Kasumi-1 (cell line): ENCODE data around the gene SMYD4.
"Not testable (repeated sequence)": the region's sequence is repeated elsewhere in the genome, so short reads cannot be mapped to it uniquely, and the experiment has no call there.

Source experiments
- DNase-seq, 2 experiments: peaks; one replicate each; lab custom pipeline; 2025; lab: John Stamatoyannopoulos, UW

SMYD4 gene

DNA sequence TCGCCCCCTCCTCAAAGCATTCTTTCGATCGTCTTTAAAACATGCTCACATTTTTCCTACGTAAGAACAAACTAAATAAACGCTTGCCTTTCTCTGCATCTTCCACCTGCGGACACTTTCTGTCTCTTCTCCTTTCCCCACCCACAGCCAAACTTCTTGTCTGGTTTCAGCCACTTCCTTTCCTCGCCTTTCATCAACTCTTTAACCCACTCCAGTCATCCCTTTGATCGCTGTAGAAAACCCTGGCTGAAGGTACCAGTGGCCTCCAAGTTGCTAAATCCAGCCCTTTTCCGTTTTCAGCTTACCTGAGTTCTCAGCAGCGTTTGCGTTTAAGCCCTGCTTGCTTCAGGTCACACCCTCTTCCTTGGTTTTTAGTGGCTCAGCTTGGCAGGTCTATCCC, 586 bp upstream of the SMYD4 start:
- DNase-seq: peak; percentile 3 to 32

DNA sequence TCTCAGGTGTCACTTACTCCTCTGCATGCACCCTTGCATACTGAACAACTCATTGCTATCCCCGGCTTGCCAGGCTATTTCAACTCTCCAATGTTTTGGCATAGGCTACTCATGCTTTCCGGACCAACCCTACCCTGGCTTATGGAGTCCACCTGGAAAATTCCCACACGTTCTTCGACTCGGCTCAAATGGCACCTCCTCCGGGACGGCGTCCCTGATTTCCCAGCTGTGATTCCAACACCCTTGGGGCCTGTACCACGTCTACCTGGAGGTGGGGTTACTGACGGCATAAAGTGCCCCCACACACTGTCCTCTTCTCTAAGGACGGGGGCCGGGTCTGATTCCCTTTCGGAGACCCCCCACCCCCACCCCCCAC, 498 bp downstream of the SMYD4 start:
- DNase-seq: no peak

DNA sequence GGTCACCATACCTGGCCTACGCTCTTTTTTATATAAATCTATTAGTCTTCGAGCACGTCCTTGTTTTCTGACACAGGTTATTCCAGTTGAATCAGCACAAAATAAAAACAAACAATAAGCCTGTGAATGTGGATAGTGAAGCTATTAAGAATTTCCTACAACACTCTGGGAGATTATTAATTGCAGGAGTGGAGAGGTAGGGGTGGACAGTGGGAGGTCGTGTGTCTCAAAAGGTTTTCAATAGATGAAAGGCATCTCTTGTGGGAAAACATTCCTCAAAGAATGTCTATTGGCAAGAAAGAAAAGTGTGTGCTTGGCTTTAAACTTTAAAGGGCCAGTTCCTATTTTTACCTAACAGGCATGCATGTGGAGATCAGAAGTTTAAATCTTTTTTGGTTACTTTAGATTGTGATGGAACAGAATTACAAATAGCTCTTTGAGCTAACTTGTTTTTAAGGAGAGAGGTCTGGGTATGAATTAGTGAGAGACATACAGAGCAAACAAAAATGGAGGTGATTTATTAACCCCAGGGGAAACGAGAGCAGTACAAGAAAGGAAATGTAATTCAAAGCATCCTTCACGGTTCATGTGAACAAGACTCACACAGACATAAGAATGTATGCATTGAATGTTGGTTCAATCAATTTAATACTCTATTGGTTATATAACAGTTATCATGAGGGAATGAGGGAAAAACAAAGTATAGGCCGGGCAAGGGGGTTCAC, 9.0 kb downstream of the SMYD4 start:
- DNase-seq: no peak

DNA sequence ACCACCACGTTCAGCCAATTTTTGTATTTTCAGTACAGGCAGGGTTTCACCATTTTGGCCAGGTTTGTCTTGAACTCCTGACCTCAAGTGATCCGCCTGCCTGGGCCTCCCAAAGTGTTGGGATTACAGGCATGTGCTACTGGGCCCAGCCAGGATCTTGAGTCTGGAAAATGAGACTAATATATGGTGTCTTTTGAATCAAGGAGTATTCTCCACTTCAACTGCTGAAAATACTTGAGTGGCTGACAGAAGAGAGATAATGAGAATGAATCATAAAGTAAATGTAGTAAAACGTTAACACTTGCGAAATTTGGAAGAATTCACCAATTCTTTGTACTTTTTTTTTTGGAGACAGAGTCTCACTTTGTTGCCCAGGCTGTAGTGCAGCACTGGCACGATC, 16.6 kb downstream of the SMYD4 start:
- no peak for DNase-seq

DNA sequence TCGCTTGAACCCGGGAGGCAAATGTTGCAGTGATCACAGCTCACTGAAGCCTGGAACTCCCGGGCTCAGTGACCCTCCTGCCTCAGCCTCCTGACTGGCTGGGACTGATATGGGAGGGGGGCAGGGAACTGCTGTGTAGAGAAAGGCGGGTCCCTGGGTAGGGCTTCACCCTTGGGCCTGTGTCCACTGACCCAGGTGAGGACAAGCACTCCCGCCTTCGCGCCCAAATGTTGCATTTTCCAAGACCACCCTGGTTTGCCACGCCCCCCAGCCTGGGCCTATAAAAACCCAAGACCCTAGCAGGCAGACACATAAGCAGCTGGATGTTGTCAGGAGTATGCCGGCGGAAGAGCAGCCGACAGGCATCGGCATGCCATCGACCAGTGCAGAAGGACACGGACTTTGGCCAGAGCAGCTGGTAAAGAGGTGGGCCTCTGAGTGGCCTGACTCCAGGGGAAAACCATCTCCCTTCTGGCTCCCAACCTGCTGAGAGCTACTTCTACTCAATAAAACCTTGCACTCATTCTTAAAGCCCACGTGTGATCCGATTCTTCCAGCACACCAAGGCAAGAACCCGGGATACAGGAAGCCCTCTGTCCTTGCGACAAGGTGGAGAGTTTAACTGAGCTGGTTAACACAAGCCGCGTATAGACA, 19.1 kb downstream of the SMYD4 start:
- no peak for DNase-seq

DNA sequence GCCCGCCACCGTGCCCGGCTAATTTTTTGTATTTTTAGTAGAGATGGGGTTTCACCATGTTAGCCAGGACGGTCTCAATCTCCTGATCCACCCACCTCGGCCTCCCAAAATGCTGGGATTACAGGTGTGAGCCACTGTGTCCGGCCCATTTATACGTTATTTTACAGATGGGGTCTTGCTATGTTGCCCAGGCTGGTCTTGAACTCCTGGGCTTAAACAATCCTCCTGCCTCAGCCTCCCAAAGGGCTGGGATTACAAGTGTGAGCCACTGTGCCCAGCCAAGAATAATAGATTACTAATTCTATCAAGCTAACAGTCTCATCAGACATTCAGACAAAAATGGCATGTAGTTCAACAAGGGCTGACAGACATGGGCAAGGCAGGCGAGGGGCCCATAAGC, 19.9 kb downstream of the SMYD4 start:
- DNase-seq: not testable (repeated sequence)

DNA sequence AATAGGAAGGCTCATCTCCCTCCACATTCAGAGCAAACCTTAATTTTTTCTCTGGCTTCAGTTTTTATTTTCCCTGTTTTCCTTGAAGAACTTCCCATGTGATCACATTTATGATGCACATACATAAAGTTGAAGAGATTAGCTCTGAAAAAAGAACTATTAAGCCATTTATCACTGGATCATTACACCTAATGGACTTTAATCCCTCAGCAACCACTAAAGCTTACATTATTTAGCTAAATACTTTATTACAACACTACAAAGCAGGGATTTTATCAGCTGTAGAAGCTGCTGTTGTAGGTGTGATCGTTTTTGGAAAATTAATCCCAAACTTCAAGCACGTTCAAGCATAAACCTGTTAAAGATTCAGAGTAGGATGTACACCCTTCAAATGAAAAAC, 21.1 kb downstream of the SMYD4 start:
- no peak for DNase-seq

DNA sequence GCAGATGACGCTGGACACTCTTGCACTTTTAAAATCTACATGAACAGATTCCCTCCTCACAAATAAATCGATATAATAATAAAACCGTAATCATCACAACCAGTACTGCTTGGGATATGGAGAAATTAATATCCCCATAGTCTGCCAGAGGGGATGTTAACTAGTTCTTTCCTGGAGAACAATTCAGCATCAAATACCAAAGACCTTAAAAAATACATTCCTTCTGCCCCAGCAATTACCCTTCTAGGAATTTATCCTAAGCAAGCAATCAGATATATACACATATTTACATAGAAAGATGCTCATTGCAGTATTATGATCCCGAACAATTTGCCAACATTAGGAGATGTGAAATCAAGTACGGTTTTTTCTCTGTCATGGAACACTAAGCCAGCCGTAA, 21.8 kb downstream of the SMYD4 start:
- DNase-seq: no peak

DNA sequence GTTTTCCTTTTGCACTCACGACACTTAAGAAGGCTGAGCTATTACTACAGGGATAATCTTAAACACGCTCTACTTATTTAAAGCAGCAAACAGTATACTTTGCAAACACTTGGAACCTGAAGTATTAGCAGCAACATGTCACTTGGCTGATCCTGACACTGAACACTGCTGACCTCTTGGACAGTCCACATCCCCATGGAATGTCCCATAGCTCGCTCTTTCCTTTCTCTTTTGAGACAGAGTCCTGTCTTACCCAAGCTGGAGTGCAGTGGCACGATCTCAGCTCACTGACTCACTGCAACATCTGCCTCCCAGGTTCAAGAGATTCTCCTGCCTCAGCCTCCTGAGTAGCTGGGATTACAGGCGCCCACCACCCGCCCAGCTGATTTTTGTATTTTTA, 26.4 kb downstream of the SMYD4 start:
- no peak for DNase-seq

DNA sequence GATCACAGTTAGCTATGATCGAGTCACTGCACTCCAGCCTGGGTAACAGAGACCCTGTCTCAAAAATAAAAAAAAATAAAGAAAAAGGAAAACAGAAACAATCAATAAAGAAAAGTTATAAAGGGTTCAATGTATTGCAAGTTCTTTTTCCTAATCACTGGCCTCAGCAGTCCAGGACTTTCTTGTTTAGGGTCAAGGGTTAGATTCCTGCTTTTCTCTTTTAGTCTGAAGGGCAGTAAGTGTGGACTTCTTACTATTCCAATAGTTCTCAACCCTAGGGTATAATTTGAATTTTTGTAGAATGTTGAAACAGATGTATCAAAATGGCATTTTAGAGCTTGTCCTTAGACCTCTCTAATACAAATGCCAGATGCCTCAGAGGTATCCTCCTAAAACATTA, 27.3 kb downstream of the SMYD4 start:
- DNase-seq: no peak

DNA sequence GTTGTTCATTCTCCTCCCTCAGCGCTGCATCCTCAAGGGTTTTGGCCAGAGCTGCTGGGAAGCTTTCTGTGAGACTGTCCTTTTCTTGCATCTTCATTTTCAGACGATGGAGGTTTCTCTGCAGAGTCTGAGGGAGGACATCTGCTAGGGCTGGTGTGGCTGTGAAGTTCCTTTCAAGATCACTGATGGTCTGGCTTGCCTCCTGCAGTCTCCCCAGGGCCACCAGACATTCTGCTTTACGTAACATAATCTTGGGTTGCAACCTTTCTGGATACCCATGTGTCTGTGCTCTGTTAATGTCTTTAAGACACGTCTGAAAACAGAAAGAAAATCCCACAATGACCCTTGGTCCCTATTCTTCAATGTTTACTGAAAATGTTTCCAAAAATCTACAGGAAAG, 29.0 kb downstream of the SMYD4 start:
- DNase-seq: no peak

DNA sequence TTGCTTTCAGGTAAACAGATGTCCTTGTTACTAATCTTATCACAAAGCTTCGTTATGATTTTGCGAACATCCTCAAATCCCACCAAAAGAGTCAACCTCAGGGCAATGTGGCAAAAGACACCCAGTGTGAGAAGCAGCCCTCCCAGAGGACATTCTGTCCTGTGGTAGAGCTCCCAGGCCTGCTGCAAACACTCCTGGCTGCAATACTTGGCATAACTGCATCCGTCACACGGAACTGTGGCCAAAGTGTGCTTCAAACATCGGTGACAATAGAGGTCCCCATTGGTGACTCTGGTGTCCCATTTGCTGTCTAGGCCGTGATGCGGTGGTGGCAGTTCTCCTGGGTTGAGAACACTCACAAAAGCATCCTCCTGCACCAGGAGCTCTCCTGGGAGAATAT, 29.5 kb downstream of the SMYD4 start:
- no peak for DNase-seq

DNA sequence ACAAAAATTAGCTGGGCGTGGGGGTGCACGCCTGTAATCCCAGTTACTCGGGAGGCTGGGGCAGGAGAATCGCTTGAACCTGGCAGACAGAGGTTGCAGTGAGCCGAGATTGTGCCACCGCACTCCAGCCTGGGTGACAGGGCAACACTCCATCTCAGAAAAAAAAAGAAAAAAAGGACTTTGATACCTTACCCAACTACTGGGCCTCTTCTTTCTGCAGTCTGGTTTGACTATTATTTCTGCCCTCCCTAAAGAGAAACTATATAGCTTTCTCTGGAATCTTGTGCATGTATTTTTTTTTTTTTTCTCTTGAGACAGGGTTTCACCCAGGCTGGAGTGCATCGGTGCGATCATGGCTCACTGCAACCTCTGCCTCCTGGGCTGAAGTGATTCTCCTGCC, 31.9 kb downstream of the SMYD4 start:
- DNase-seq: not testable (repeated sequence)

DNA sequence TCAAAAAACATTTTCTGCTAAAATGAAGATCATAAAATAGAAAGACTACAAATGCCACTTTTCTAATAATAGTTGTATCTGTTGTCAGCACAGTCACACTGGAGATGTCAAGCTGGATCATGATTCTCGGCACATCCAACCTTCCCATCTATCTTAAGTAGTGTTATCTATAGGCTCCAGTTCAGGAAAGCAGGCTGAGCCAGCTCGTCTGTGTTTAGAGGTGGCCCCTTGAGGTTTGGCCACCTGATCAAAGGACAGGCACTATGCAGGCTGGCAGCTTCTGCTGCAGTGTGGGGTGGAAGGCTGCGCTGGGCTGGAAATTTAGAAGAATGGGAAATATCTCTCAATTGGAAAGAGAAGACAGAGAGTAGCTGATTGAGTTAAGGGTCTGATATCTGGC, 32.4 kb downstream of the SMYD4 start:
- DNase-seq: no peak

DNA sequence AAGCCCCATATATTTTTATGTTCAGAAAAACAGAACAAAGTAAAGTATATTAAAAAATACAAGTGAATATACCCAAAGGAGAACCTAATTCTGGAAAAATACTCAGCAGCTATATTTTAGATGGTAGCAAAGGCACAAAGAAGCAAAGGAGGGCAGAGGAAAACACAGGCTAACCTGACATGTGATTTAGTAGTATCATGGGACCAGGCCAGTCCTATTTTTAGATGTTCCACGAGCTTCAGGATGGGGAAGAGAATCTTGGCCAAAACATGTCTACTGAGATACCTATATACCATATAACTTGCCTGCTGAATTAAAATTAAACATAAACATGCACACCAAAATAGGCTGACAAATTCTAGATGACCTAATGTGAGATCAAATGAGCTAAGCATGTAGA, 32.9 kb downstream of the SMYD4 start:
- DNase-seq: no peak

DNA sequence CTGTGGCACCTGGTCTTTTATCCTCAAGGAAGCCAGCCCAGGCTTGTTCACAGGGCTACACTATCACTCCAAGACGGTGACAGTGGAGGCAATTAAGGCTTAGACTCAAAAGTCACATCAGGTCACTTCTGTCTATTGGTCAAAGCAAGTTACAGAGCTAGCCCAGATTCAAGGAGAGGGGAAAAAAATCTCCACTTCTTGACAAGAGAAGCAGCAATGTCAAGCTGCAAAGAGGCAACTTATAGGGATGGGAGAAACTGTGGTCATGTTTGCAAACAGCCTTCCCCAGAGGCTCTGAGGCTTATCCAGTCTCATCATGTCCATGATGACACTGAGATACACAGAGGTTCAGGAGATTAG, 36.3 kb downstream of the SMYD4 start:
- no peak for DNase-seq

DNA sequence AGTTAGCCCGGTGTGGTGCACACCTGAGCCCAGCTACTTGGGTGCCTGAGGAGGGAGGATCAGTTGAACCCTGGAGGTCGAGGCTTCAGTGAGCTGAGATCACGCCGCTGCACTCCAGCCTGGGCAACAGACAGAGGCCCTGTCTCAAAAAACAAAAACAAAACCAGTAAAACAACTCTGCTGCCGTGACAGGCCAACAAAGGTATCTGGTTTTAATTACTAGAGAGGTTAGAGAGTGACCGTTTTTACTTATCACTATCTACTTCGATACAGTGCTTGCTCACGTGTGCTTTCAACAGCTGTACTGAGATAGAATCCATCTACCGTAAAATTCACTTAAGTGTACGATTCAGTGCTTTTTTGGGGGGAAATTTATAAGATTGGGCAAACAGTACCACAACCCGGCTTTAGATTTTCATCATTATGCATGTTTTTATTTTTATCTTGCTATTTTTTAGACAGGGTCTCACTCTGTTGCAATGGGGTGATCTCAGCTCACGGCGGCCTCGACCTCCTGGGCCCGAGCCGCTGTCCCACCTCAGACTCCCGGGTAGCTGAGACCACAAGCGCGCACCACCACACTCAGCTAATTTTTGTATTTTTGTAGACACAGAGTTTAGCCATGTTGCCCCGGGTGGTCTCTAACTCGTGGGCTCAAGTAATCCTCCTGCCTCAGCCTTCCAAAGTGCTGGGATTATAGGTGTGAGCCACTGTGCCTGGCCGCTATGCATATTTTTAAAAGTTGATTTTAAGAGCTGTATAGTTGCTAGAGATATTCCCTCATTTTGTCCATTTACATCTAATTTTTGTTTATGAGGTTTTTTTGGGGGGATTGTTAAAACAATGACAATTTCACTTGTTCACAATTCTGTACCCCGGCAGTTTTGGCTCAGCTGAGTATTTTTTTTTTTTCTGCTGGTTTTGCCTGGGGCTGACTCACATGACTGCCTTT, 36.9 kb downstream of the SMYD4 start:
- no peak for DNase-seq

DNA sequence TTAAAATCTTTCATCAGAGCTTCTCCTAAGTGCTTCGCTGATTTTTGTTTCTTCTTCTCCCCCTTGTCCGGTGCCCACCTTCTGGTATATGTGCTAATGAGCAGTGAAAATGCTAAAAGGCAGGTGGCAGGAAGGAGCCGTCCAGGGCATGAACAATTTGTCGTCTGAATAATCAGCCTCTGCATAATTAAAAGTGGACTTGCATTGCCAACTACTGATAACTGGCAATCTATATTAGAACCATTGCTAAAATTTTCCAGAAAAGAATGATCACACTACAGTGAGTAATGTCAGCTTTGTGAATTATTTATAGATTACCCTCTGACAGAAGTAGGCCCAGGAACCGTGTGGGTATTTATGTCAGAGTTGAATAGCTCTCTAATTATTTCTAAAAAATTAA, 39.8 kb downstream of the SMYD4 start:
- no peak for DNase-seq

DNA sequence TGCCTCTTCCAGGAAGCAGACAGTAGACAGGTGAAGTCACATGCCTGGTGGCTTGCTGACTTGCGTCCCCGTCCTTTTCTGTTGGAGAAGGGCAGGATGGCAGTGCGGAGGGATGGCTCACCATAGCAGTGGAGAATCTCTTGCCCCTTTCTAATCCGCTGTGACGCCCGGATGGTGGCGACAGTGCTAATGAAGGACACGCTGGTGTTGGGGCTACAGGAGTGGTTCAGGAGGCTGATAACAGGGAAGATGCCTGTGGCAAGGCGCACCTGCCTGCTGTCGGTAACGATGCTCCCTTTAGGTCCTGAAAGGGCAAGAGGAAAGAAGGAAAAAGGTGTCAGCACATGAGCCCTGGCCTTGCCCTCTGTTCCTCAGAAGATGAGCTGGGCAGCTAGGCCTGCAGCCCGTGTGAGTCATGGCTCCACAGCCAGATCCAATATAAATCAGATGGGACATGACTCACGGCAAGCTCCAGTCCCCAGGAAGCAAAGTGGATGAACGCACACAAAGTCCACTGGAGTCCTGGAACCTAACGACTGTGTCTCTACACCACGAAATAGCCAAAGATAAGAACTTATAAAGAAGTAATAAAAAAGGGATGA, 42.3 kb downstream of the SMYD4 start:
- no peak for DNase-seq

DNA sequence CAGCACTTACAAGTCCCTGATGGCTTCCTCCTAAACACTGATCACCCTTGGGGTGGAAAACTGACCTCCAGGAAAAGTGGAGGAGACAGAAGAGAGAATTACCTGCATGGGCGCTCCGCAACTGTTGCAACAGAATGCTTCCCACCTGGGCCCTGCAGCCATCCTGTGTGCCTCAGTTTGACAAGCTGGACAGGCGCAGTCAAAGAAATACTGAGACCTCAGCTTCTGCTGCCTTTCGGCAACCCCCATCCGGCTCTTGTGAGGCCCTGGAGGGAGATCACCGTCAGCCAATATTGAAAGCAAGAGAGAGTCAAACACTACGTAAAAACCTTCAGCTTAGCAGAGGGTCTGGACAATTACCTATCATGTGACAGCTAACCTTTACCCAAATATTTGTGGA, 43.0 kb downstream of the SMYD4 start:
- no peak for DNase-seq

DNA sequence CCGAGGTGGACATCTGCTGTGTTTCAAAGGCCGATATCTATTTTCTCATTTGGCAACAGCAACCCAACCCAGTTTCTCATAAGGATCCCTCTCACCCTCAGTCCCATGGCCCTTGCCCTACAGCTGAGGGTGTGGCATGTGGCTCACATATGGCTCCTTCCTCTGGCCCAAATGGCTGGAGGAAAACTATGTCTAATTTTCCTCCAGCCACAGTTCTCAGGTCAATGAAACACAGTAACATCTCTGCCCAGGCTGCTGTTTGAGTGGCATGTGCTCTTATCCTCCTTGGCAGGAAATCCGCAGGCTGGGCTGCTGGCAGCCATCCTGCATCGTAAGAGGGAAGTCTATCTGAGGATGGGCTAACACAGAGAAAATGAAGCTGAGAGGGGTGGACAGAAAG, 43.8 kb downstream of the SMYD4 start:
- no peak for DNase-seq

DNA sequence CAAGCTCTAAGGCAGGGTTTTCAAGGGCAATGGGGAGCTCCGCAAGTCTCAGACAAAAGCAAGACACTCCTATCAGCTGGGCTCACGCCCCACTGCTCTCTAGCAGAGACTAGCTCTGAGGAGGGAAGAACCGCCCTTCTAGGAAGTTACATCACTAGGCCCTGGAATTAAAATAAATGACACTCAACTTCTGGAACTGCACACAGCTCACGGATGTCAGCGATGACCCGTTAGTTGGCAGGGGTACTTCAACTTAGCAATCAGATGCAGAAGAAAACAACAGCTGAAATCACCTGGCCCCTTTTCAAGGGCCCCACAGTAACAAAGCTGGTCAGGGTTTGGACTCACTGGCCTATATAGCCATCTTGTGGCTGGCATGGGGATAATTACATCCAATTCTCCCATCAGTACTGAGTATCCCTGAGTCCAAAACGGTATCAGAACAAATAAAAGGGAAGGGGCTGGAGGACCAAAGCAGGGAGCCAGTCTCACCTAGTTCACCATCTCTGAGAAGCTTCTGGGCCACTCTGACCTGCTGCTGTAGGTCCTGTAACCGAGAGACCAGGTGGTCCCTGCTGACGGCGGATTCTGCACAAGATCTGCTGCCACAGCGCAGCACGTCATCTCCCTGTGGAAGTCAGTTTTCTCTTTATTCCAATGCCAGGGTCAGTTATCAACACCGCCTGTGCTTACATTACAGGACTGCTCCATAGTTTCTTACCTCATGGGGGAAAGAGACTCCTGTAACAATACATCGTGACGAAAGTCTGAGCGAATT, 45.7 kb downstream of the SMYD4 start:
- peak in 1 of 2 experiments; percentile 17 for DNase-seq
